ENCODE results near the gene DNASE1.
A peak's percentile ranks its signal among the peaks of the same experiment; 100 is the strongest.

DNASE1 gene

GRCh38 chr16:3625911-3626732, 28.4 kb upstream of the DNASE1 start:
- DNase-seq (ENCODE audit: low read depth): no peak
- TF ChIP-seq, protein P1, sequence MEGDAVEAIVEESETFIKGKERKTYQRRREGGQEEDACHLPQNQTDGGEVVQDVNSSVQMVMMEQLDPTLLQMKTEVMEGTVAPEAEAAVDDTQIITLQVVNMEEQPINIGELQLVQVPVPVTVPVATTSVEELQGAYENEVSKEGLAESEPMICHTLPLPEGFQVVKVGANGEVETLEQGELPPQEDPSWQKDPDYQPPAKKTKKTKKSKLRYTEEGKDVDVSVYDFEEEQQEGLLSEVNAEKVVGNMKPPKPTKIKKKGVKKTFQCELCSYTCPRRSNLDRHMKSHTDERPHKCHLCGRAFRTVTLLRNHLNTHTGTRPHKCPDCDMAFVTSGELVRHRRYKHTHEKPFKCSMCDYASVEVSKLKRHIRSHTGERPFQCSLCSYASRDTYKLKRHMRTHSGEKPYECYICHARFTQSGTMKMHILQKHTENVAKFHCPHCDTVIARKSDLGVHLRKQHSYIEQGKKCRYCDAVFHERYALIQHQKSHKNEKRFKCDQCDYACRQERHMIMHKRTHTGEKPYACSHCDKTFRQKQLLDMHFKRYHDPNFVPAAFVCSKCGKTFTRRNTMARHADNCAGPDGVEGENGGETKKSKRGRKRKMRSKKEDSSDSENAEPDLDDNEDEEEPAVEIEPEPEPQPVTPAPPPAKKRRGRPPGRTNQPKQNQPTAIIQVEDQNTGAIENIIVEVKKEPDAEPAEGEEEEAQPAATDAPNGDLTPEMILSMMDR (conservative IDR thresholded peaks at IDR 0.05; ENCODE audit: control insufficient read depth, insufficient read depth, low read depth, low read length): no peak
- no peak overlapping the region for H3K4me3 ChIP-seq (ENCODE audit: control insufficient read depth, low read depth, low read length)

DNA sequence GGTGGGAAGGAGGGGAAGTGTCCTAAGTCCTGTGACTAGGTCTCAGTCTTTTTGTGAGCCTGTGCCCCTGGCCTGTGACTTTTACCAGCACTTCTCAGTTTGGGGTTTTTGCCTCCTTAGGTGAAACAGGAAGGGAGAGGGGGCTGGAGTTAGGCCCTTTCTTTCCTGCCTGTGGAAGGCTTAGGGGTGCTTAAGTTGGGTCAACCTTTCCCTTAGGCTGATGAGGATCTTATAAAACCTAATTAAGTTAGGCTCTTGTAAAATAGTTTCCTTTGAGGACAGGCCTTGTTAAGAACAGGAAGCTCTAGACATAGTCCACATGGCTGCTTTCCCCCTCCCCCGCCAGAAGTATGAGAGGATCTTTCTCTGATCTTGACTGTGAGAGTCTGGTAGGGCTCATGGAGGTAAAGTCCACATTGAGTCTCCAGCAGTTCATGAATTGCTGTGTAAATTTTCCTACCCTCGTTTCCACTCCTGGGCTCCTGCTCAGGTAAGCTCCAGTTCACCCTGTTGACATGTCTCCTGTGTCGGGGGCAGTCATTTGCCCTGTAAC, 17.0 kb upstream of the DNASE1 start:
- H3K4me3 ChIP-seq (ENCODE audit: control insufficient read depth, low read depth, low read length): no peak overlapping the region
- TF ChIP-seq, protein P1 (conservative IDR thresholded peaks at IDR 0.05; ENCODE audit: control insufficient read depth, insufficient read depth, low read depth, low read length): no peak
- DNase-seq (ENCODE audit: low read depth): no peak

GRCh38 chr16:3638916-3639644, 15.4 kb upstream of the DNASE1 start:
- no peak overlapping the region for H3K4me3 ChIP-seq (ENCODE audit: control insufficient read depth, low read depth, low read length)
- TF ChIP-seq, protein P1 (conservative IDR thresholded peaks at IDR 0.05; ENCODE audit: control insufficient read depth, insufficient read depth, low read depth, low read length): no peak
- DNase-seq (ENCODE audit: low read depth): peak; percentile 10

- H3K4me3 ChIP-seq (ENCODE audit: control insufficient read depth, low read depth, low read length): no peak overlapping the region
- no peak for DNase-seq (ENCODE audit: low read depth)
- TF ChIP-seq, protein P1 (conservative IDR thresholded peaks at IDR 0.05; ENCODE audit: control insufficient read depth, insufficient read depth, low read depth, low read length): no peak
Observed at GRCh38 chr16:3640207-3640606, 14.3 kb upstream of the DNASE1 start.

DNA sequence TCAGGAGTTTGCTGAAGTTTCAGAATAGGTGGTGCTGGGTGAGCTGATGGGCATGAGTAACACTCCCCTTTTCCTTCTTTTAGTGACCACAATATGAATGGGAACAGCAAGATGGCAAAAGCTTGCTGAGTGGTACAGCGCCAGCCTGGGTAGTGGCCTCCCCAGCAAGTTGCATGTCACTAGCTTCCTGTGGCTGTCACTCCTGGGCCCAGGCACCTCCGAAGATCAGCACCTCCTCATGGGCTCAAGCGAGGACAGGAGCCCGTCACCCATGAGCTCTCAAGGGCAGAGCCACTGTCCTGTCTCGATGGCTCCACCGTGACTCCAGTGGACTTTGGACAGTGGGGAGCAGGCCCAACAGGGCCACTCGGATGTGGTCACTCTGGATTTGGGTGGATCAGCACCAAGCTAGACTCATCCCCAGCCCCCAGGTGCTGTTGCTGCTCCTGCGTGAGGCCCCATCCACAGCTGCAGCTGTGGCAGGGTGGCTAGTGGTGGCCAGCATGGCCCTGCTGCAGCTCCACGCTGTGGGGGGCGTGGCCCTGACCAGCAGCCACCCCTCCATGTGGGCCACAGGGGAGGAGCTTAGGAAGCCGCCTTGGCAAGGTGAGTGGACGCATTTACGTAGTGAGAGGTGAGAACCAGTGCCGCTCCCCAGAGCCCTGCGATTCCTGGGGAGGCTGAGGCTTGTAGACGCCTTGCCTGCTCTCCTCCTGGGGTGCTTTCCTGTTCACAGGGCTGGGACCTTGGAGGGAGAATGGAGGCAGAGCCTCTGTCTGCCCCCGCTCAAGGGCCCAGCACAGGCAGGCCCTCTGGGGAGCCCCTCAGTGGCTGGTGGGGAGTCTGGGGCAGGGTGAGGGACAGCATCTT, 13.6 kb upstream of the DNASE1 start:
- H3K4me3 ChIP-seq (ENCODE audit: control insufficient read depth, low read depth, low read length): no peak overlapping the region
- DNase-seq (ENCODE audit: low read depth): no peak
- TF ChIP-seq, protein P1 (conservative IDR thresholded peaks at IDR 0.05; ENCODE audit: control insufficient read depth, insufficient read depth, low read depth, low read length): no peak

DNA sequence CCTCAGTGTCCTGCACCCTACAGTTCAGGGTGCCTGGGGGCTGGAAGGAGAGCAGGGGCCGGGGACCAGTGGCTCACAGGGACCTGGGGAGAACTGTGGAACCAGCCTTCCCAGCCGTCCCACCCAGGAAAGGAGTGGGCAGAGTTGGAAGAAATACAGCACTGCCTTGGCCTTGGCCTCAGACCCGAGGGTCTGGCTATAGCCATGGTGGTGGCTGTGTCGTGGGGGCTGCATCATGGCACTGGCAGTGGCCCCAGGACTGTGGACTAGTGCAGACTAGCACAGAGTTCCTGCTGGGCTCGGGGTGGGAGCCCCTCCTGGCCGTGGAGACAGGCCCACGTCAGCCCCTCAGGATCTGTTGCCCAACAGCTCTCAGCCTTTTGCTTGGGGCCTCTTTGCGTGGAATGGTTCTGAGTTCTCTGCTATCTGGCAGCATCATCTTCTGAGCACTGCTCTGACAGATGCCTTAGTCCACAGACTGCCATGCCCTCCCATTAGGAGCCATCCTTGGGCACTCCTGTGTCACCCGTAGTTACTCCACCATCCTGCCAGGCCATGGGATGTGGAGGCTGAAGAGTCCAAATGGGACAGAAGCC, 12.6 kb upstream of the DNASE1 start:
- no peak overlapping the region for H3K4me3 ChIP-seq (ENCODE audit: control insufficient read depth, low read depth, low read length)
- DNase-seq (ENCODE audit: low read depth): no peak
- TF ChIP-seq, protein P1 (conservative IDR thresholded peaks at IDR 0.05; ENCODE audit: control insufficient read depth, insufficient read depth, low read depth, low read length): no peak

Measured in fibroblast of mammary gland (primary cell).